Skeletal muscle satellite cell (primary cell): Measurements from ENCODE around the gene NRL.

Source experiments
- small RNA-seq: library from RNA; depleted of rRNA; stranded (forward); fragments of <200 nt; gene quantifications from one replicate; pipeline ENCODE3, GENCODE V24; 2012

The NRL gene

Small RNA genes within 50 kb of the gene (small RNA-seq; reads per million reads assigned to genes)
- 0.21 reads per million for gene RNA5SP383
